ENCODE results near the gene LPCAT2. TPM values are rescaled to one million over a fixed set of nuclear protein-coding genes. Genes with fewer than 3 reads are reported as not detected.
A peak's percentile ranks its signal among the peaks of the same experiment; 100 is the strongest.

LPCAT2 gene
- total RNA-seq, 1 experiment from 2014 or later, result 25.2 TPM

DNA sequence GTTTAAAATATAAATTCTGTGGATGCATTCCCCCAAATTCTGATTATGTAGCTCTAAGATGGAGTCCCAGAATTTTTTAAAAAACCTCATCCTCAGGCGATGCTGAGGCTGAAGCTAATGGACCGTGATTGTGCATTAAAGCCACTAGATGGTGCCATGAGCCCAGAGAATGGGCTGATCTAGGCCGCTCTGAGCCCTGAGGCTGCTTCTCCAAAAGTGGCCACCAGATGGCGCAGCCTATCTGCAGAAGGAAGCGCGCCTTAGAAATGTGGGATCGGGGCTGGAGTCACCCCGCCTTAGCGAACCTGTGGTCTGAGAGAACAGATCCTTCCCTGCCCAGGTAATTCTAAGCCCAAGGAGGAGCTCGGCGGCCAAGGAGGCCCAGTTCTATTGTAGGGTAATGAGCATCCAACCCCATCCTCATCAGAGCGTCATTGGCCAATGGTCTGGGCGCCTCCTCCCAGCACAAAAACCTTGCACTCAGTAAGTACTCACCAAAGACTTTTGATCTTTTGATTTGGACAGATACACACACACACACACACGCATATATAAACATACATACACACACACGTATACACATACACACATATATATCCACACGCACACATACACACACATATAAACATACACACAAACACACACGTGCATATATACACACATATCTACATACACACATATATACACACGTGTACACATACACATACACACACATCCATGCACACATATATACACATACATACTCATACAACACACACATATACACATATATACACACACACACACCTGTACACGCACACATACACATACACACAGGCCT, 43.6 kb upstream of the LPCAT2 start:
- no peaks in the 10 kb centered on the region for H3K36me3 Mint-ChIP-seq (ENCODE audit: insufficient read depth, unreplicated experiment)
- H3K4me3 Mint-ChIP-seq (ENCODE audit: unreplicated experiment), result no peak overlapping the region
- no peaks in the 10 kb centered on the region for H3K27me3 ChIP-seq (replicated peaks; ENCODE audit: control insufficient read depth, insufficient read depth, low read length)
- TF ChIP-seq, protein P1, sequence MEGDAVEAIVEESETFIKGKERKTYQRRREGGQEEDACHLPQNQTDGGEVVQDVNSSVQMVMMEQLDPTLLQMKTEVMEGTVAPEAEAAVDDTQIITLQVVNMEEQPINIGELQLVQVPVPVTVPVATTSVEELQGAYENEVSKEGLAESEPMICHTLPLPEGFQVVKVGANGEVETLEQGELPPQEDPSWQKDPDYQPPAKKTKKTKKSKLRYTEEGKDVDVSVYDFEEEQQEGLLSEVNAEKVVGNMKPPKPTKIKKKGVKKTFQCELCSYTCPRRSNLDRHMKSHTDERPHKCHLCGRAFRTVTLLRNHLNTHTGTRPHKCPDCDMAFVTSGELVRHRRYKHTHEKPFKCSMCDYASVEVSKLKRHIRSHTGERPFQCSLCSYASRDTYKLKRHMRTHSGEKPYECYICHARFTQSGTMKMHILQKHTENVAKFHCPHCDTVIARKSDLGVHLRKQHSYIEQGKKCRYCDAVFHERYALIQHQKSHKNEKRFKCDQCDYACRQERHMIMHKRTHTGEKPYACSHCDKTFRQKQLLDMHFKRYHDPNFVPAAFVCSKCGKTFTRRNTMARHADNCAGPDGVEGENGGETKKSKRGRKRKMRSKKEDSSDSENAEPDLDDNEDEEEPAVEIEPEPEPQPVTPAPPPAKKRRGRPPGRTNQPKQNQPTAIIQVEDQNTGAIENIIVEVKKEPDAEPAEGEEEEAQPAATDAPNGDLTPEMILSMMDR (IDR thresholded peaks at IDR 0.05; ENCODE audit: insufficient read depth in 1 of 2, low read depth in 1 of 2, low read length in 1 of 2, severe bottlenecking in 1 of 2, unreplicated experiment in 1 of 2), result peak; percentile 99 to 100
- ChIA-PET POLR2A (interaction anchor here (0.5 kb wide), 1 partner anchor 93 kb away, joined by 11 read pairs; no protein-coding TSS in a partner anchor), CTCF (interaction anchor here (0.5 to 2.5 kb wide), 31 partner anchors 9 to 747 kb away, joined by 3 to 58 read pairs (median 4); partner anchors contain the start of gene CES1)
- H3K4me1 ChIP-seq, result peaks cover 4% of the 10 kb centered on the region; the same call in 1 of the 2 replicates
- no peaks in the 10 kb centered on the region for H3K27me3 Mint-ChIP-seq (ENCODE audit: insufficient read depth, unreplicated experiment)
- DNase-seq, result peak; percentile 86 to 91
- H3K9me3 Mint-ChIP-seq (ENCODE audit: unreplicated experiment), result no peaks in the 10 kb centered on the region
- H3K4me3 ChIP-seq (ENCODE audit: low read depth, low read length), result no peak overlapping the region
- no peaks in the 10 kb centered on the region for H3K9me3 ChIP-seq
- no TSS peak for BruUV-seq (replicated peaks)
- intact Hi-C loops (cut with micrococcal nuclease; ENCODE audit: unreplicated experiment), result loop anchor here (1.0 to 2.0 kb wide), 5 partner anchors 65 to 378 kb away; no protein-coding TSS in a partner anchor
- peaks cover 12% of the 10 kb centered on the region for H3K4me1 Mint-ChIP-seq (ENCODE audit: low read depth, unreplicated experiment)
- H3K36me3 ChIP-seq (ENCODE audit: control insufficient read depth, insufficient read depth, low read length), result no peaks in the 10 kb centered on the region
- no peak overlapping the region for H3K27ac Mint-ChIP-seq (ENCODE audit: unreplicated experiment)

DNA sequence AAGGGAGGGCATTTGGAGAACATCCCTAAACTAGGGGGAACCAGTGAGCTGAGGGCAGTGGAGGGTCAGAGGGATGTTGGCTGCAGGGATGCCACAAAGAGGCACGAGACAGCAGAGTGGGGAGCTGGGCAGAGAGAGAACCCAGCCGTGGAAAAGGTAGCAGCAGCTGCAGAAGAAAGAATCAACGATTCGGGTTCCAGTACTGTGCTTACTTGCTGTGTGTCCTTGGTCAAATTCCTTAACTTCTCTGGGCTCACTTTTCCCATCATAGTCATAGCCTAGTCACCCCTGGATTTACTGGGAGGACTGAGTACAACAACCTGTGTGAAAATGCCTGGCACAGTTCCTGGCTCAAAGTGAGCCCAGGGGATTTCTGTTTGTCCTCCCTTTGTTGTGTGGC, 42.7 kb upstream of the LPCAT2 start:
- POLR2A ChIA-PET, result no interaction called here
- intact Hi-C loops (cut with micrococcal nuclease; ENCODE audit: unreplicated experiment), result no loop called here
- H3K27me3 Mint-ChIP-seq (ENCODE audit: insufficient read depth, unreplicated experiment), result no peaks in the 10 kb centered on the region
- no peaks in the 10 kb centered on the region for H3K36me3 Mint-ChIP-seq (ENCODE audit: insufficient read depth, unreplicated experiment)
- H3K9me3 ChIP-seq, result no peaks in the 10 kb centered on the region
- no TSS peak for BruUV-seq (replicated peaks)
- CTCF ChIA-PET, result interaction anchor here (2.5 kb wide), 1 partner anchor 29 kb away, joined by 14 read pairs; no protein-coding TSS in a partner anchor
- H3K4me3 Mint-ChIP-seq (ENCODE audit: unreplicated experiment), result no peak overlapping the region
- no peak overlapping the region for H3K4me3 ChIP-seq (ENCODE audit: low read depth, low read length)
- H3K27ac Mint-ChIP-seq (ENCODE audit: unreplicated experiment), result no peak overlapping the region
- TF ChIP-seq, protein P1 (IDR thresholded peaks at IDR 0.05; ENCODE audit: insufficient read depth in 1 of 2, low read depth in 1 of 2, low read length in 1 of 2, severe bottlenecking in 1 of 2, unreplicated experiment in 1 of 2), result no peak
- H3K4me1 Mint-ChIP-seq (ENCODE audit: low read depth, unreplicated experiment), result peaks cover 12% of the 10 kb centered on the region
- H3K4me1 ChIP-seq, result peaks cover 4% of the 10 kb centered on the region; the same call in 1 of the 2 replicates
- no peaks in the 10 kb centered on the region for H3K27me3 ChIP-seq (replicated peaks; ENCODE audit: control insufficient read depth, insufficient read depth, low read length)
- H3K36me3 ChIP-seq (ENCODE audit: control insufficient read depth, insufficient read depth, low read length), result no peaks in the 10 kb centered on the region
- no peaks in the 10 kb centered on the region for H3K9me3 Mint-ChIP-seq (ENCODE audit: unreplicated experiment)
- DNase-seq, result no peak

DNA sequence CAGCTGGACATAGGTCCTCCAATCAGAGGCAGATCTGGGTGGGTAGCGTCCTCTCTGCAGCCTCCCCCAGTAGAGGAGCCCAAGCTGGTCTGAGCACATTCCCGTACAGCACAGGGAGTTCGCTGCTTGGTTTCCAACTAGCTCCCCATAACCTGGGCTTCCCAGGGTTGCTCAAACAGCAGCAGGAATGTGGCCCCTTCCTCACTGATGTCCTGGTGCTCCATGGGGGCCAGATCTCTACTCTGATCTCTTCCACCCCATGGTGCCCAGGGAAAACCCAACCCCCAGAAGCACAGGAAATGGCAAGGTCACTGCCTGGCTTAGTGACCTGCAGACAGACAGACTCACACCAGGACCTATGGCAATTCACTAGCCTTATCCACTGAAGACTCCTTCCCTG, 41.0 kb upstream of the LPCAT2 start:
- no peak overlapping the region for H3K4me3 ChIP-seq (ENCODE audit: low read depth, low read length)
- no peak overlapping the region for H3K4me3 Mint-ChIP-seq (ENCODE audit: unreplicated experiment)
- no peaks in the 10 kb centered on the region for H3K27me3 ChIP-seq (replicated peaks; ENCODE audit: control insufficient read depth, insufficient read depth, low read length)
- no peaks in the 10 kb centered on the region for H3K9me3 ChIP-seq
- no peaks in the 10 kb centered on the region for H3K9me3 Mint-ChIP-seq (ENCODE audit: unreplicated experiment)
- peaks cover 6% of the 10 kb centered on the region for H3K4me1 Mint-ChIP-seq (ENCODE audit: low read depth, unreplicated experiment)
- H3K27me3 Mint-ChIP-seq (ENCODE audit: insufficient read depth, unreplicated experiment), result peaks cover under 1% of the 10 kb centered on the region
- H3K4me1 ChIP-seq, result peaks cover 4% of the 10 kb centered on the region; the same call in 1 of the 2 replicates
- DNase-seq, result no peak
- TF ChIP-seq, protein P1 (IDR thresholded peaks at IDR 0.05; ENCODE audit: insufficient read depth in 1 of 2, low read depth in 1 of 2, low read length in 1 of 2, severe bottlenecking in 1 of 2, unreplicated experiment in 1 of 2), result no peak
- no peaks in the 10 kb centered on the region for H3K36me3 Mint-ChIP-seq (ENCODE audit: insufficient read depth, unreplicated experiment)
- ChIA-PET POLR2A (no interaction called here), CTCF (no interaction called here)
- no TSS peak for BruUV-seq (replicated peaks)
- no peaks in the 10 kb centered on the region for H3K36me3 ChIP-seq (ENCODE audit: control insufficient read depth, insufficient read depth, low read length)
- H3K27ac Mint-ChIP-seq (ENCODE audit: unreplicated experiment), result no peak overlapping the region
- intact Hi-C loops (cut with micrococcal nuclease; ENCODE audit: unreplicated experiment), result no loop called here
